HCT116 (cell line): ENCODE data around the gene USP7. TPM values are rescaled to one million over a fixed set of nuclear protein-coding genes. Genes with fewer than 3 reads are reported as not detected.

ENCODE experiments used
- ATAC-seq: fragments of 200-7000 bp; cut with Tn5 transposase; 2 replicates; pipeline ENCODE4 v1.9.1; 2020; ENCODE audit warnings: mild to moderate bottlenecking, moderate library complexity
- BruUV-seq: library from RNA; stranded (reverse); fragments of 400-500 nt; replicated peaks from 2 replicates; lab custom pipeline; 2021; lab: Mats Ljungman, UMichigan
- CTCF ChIA-PET: fragments of 300-600 bp; sonication (Branson Sonifier 250); formaldehyde crosslinking; loops from one replicate; lab custom pipeline; 2021; ENCODE audit warnings: antibody characterized with exemption; lab: Charles Lee
- POLR2A ChIA-PET: fragments of 300-600, 350-600 bp; sonication (Branson Sonifier 250); formaldehyde crosslinking; loops from one replicate; lab custom pipeline; 2021; ENCODE audit warnings: antibody characterized with exemption; lab: Charles Lee
- RAD21 ChIA-PET, 2 experiments: fragments of 300-600 bp; sonication (Branson Sonifier 250); formaldehyde crosslinking; loops; one replicate each; lab custom pipeline; 2023; ENCODE audit warnings: low total read pairs in 2 of 2; ENCODE audit not compliant: uncharacterized antibody in 2 of 2, unreplicated experiment in 2 of 2, low non-redundant PET in 1 of 2; lab: Charles Lee
- DNase-seq: peaks from one replicate; pipeline ENCODE4 v3.0.0-alpha.2; 2010; ENCODE audit warnings: low read depth, low spot score
- H2AFZ ChIP-seq: fragments of 200-600 bp; shearing (Covaris generic), sonication (generic); 2 replicates; pipeline ENCODE4 v1.6.1; 2017; ENCODE audit warnings: low read depth, mixed run types, mixed read lengths, antibody characterized with exemption, low read length; ENCODE audit not compliant: poor library complexity, severe bottlenecking
- H3K27ac ChIP-seq: 2 replicates; pipeline ENCODE4 v1.5.1; 2012; ENCODE audit warnings: low read depth, low read length
- H3K27me3 ChIP-seq: fragments of 200-600 bp; sonication (generic); 2 replicates; pipeline ENCODE4 v1.6.1; 2016; ENCODE audit warnings: mixed run types, low read length, mixed read lengths; ENCODE audit not compliant: insufficient read depth
- H3K36me3 ChIP-seq, 2 experiments: fragments of 200-500 bp in 1 of 2; fragments of 200-600 bp in 1 of 2; sonication (Bioruptor generic) in 1 of 2; sonication (generic) in 1 of 2; 2 replicates each; pipeline versions ENCODE4 v1.5.1 to v1.6.1; 2014 to 2016; ENCODE audit warnings: low read length in 2 of 2, inconsistent platforms in 1 of 2, mixed read lengths in 1 of 2, mixed run types in 1 of 2; ENCODE audit not compliant: insufficient read depth in 2 of 2, control insufficient read depth in 1 of 2
- H3K4me1 ChIP-seq, 2 experiments: fragments of 200-600 bp in 1 of 2; sonication (generic) in 1 of 2; 2 replicates each; pipeline versions ENCODE4 v1.5.1 to v1.6.1; 2012 to 2017; ENCODE audit warnings: low read length in 2 of 2, inconsistent platforms in 1 of 2, mild to moderate bottlenecking in 1 of 2, mixed read lengths in 1 of 2, mixed run types in 1 of 2, moderate library complexity in 1 of 2; ENCODE audit not compliant: insufficient read depth in 2 of 2, control insufficient read depth in 1 of 2
- H3K4me2 ChIP-seq: fragments of 200-600 bp; sonication (generic); 2 replicates; pipeline ENCODE4 v1.6.1; 2017; ENCODE audit warnings: mixed run types, low read length, mixed read lengths
- H3K4me3 ChIP-seq, 2 experiments: fragments of 200-600 bp in 1 of 2; sonication (generic) in 1 of 2; replicated peaks in 1 of 2; 2 replicates each; pipeline ENCODE4 v1.5.1; 2011 to 2016; ENCODE audit warnings: low read length in 2 of 2, control low read depth in 1 of 2, low read depth in 1 of 2, mild to moderate bottlenecking in 1 of 2, mixed read lengths in 1 of 2, mixed run types in 1 of 2
- H3K79me2 ChIP-seq: fragments of 200-600 bp; sonication (generic); 2 replicates; pipeline ENCODE4 v1.6.1; 2017; ENCODE audit warnings: mild to moderate bottlenecking, mixed run types, low read length, moderate library complexity, mixed read lengths; ENCODE audit not compliant: insufficient read depth
- H3K9ac ChIP-seq: fragments of 200-600 bp; sonication (generic); 2 replicates; pipeline ENCODE4 v1.6.1; 2016; ENCODE audit warnings: low read length, mixed read lengths
- H3K9me2 ChIP-seq: fragments of 200-600 bp; sonication (generic), shearing (Covaris generic); 2 replicates; pipeline ENCODE4 v1.6.1; 2017; ENCODE audit warnings: mixed run types, mild to moderate bottlenecking, moderate library complexity; ENCODE audit not compliant: insufficient read depth
- H3K9me3 ChIP-seq, 2 experiments: fragments of 200-500 bp in 1 of 2; fragments of 200-600 bp in 1 of 2; sonication (Bioruptor generic) in 1 of 2; sonication (generic) in 1 of 2; 2 replicates each; pipeline ENCODE4 v1.6.1; 2014 to 2017; ENCODE audit warnings: low read length in 2 of 2, mixed read lengths in 2 of 2, inconsistent platforms in 1 of 2, low read depth in 1 of 2, mild to moderate bottlenecking in 1 of 2, mixed run types in 1 of 2, moderate library complexity in 1 of 2; ENCODE audit not compliant: control insufficient read depth in 1 of 2, insufficient read depth in 1 of 2
- H4K20me1 ChIP-seq: fragments of 200-600 bp; sonication (generic), shearing (Covaris generic); 2 replicates; pipeline ENCODE4 v1.6.1; 2017; ENCODE audit warnings: mixed run types, mild to moderate bottlenecking, moderate library complexity; ENCODE audit not compliant: insufficient read depth
- CBX3 ChIP-seq: IDR thresholded peaks from 2 replicates; pipeline ENCODE4 v1.6.1; 2012; ENCODE audit warnings: low read depth
- CEBPB ChIP-seq: IDR thresholded peaks from 2 replicates; pipeline ENCODE4 v1.6.1; 2012; ENCODE audit warnings: low read depth
- EGR1 ChIP-seq: IDR thresholded peaks from 2 replicates; pipeline ENCODE4 v1.6.1; 2012; ENCODE audit warnings: low read depth
- EZH2phosphoT487 ChIP-seq: fragments of 200-600 bp; IDR thresholded peaks from 2 replicates; pipeline ENCODE4 v1.6.1; 2018; ENCODE audit warnings: antibody characterized with exemption, borderline replicate concordance
- JUND ChIP-seq: IDR thresholded peaks from 2 replicates; pipeline ENCODE4 v1.6.1; 2012
- POLR2AphosphoS5 ChIP-seq: IDR thresholded peaks from 2 replicates; pipeline ENCODE4 v1.6.1; 2011; ENCODE audit warnings: mild to moderate bottlenecking, low read depth, low read length, moderate library complexity
- RAD21 ChIP-seq: IDR thresholded peaks from 2 replicates; pipeline ENCODE4 v1.6.1; 2012; ENCODE audit warnings: low read depth, mild to moderate bottlenecking
- SIN3A ChIP-seq: IDR thresholded peaks from 2 replicates; pipeline ENCODE4 v1.6.1; 2012; ENCODE audit warnings: low read depth
- SRF ChIP-seq: IDR thresholded peaks from 2 replicates; pipeline ENCODE4 v1.6.1; 2012; ENCODE audit warnings: low read depth
- TCF7L2 ChIP-seq: IDR thresholded peaks from 2 replicates; pipeline ENCODE4 v1.7.0; 2011; ENCODE audit warnings: borderline replicate concordance, inconsistent platforms; ENCODE audit not compliant: insufficient read depth, insufficient read length; ENCODE audit errors: extremely low read depth
- YY1 ChIP-seq: IDR thresholded peaks from 2 replicates; pipeline ENCODE4 v1.6.1; 2011; ENCODE audit warnings: low read length, low read depth, moderate library complexity, mild to moderate bottlenecking; ENCODE audit not compliant: insufficient replicate concordance; ENCODE audit errors: extremely low read depth
- ZFX ChIP-seq: fragments of 450-650 bp; IDR thresholded peaks from 2 replicates; pipeline ENCODE4 v1.6.1; 2017
- intact Hi-C: fragments of 100-400 bp; cut with micrococcal nuclease; formaldehyde crosslinking; loops from 2 replicates; pipeline ENCODE4 v1.10.0; 2022
- total RNA-seq: library from RNA; stranded (reverse); gene quantifications from one replicate; pipeline ENCODE4 v1.2.1, GENCODE V29; 2021; ENCODE audit not compliant: unreplicated experiment
- TF ChIP-seq, protein P1 (sequence below): IDR thresholded peaks from 2 replicates; pipeline ENCODE4 v1.6.1; 2011; ENCODE audit warnings: mild to moderate bottlenecking, low read length, moderate library complexity; ENCODE audit not compliant: insufficient replicate concordance; ENCODE audit errors: extremely low read depth
- TF ChIP-seq, protein P2 (sequence below), 3 experiments: fragments of 200-600 bp in 1 of 3; sonication (generic) in 1 of 3; IDR thresholded peaks in 2 of 3; conservative IDR thresholded peaks in 1 of 3; 2 replicates each; pipeline ENCODE4 v1.5.1; 2012 to 2017; ENCODE audit warnings: low read depth in 2 of 3, low read length in 2 of 3, antibody characterized with exemption in 1 of 3, borderline replicate concordance in 1 of 3, control low read depth in 1 of 3, mild to moderate bottlenecking in 1 of 3, mixed read lengths in 1 of 3, mixed run types in 1 of 3, moderate library complexity in 1 of 3; ENCODE audit not compliant: insufficient read depth in 1 of 3

The USP7 gene
- total RNA-seq, 1 experiment from 2014 or later = 154 TPM

DNA sequence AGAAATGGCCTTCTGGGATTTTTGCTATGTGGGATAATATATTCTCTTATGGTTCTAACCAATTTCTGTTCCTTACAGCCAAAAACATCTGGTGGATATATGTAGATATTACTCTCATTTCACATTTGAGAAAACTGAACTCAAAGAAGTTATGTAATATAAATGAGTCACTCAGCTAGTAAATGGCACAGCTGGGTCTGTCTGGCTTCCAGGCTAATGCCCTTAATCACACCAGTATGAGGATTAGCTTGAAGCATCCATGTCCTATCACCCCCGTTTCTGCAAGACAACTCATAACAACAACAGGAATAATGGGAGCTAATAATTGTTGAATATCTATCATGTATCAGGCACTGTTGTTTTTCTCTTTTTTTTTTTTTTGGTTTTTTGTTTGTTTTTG, 34.4 kb upstream of the USP7 start:
- POLR2A ChIA-PET = no interaction called here
- Histone ChIP-seq H2AFZ (no peak overlapping the region), H3K27ac (no peak overlapping the region), H3K4me2 (no peak overlapping the region), H3K9me3 (no peaks in the 10 kb centered on the region), H4K20me1 (no peaks in the 10 kb centered on the region), H3K27me3 (no peaks in the 10 kb centered on the region), H3K9me2 (no peaks in the 10 kb centered on the region), H3K4me1 (no peaks in the 10 kb centered on the region), H3K36me3 (no peaks in the 10 kb centered on the region), H3K9ac (no peak overlapping the region), H3K79me2 (no peaks in the 10 kb centered on the region), H3K4me3 (no peak overlapping the region)
- ATAC-seq (no peak), DNase-seq (no peak)
- no peak for TF ChIP-seq EGR1
- TF ChIP-seq CEBPB = no peak
- no peak for TF ChIP-seq JUND
- no peak for TF ChIP-seq TCF7L2
- TF ChIP-seq EZH2phosphoT487 = no peak
- TF ChIP-seq, protein P1, sequence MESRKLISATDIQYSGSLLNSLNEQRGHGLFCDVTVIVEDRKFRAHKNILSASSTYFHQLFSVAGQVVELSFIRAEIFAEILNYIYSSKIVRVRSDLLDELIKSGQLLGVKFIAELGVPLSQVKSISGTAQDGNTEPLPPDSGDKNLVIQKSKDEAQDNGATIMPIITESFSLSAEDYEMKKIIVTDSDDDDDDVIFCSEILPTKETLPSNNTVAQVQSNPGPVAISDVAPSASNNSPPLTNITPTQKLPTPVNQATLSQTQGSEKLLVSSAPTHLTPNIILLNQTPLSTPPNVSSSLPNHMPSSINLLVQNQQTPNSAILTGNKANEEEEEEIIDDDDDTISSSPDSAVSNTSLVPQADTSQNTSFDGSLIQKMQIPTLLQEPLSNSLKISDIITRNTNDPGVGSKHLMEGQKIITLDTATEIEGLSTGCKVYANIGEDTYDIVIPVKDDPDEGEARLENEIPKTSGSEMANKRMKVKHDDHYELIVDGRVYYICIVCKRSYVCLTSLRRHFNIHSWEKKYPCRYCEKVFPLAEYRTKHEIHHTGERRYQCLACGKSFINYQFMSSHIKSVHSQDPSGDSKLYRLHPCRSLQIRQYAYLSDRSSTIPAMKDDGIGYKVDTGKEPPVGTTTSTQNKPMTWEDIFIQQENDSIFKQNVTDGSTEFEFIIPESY = no peak
- TF ChIP-seq CBX3 = no peak
- TF ChIP-seq RAD21 = no peak
- no peak for TF ChIP-seq ZFX
- intact Hi-C loops = no loop called here
- CTCF ChIA-PET = interaction anchor here (2.2 kb wide), 1 partner anchor 10 kb away, joined by 11 read pairs; no protein-coding TSS in a partner anchor
- RAD21 ChIA-PET = no interaction called here
- BruUV-seq = no TSS peak

DNA sequence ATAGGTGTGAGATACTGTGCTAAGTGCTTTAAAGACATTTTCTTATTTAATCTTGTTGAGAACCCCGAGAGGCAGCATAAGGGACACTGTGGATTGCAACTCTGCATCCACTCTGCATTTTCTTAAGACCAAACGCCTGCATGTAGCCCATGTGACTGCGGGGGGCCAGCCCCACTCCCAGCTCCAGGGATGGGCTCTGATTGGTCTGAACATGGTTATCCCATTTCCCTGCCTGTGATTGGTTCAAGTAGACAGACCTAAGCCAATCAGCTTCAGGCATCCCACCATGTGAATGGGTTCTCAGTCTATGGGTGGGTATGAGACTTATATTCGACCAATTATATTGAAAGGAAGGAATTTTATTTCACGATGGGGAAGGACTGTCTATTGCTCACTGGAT, 33.2 kb upstream of the USP7 start:
- BruUV-seq = no TSS peak
- H3K4me2 ChIP-seq = no peak overlapping the region
- no peak overlapping the region for H3K9ac ChIP-seq
- POLR2A ChIA-PET = no interaction called here
- intact Hi-C loops = no loop called here
- no peaks in the 10 kb centered on the region for H4K20me1 ChIP-seq
- DNase-seq = peak; percentile 22
- H3K27ac ChIP-seq = no peak overlapping the region
- no peaks in the 10 kb centered on the region for H3K27me3 ChIP-seq
- H3K9me3 ChIP-seq = no peaks in the 10 kb centered on the region
- RAD21 ChIA-PET = no interaction called here
- H3K4me3 ChIP-seq = no peak overlapping the region
- no peaks in the 10 kb centered on the region for H3K79me2 ChIP-seq
- no peaks in the 10 kb centered on the region for H3K9me2 ChIP-seq
- CTCF ChIA-PET = interaction anchor here (1.2 to 2.2 kb wide), 3 partner anchors 11 to 142 kb away, joined by 3 to 11 read pairs (median 4); no protein-coding TSS in a partner anchor
- peak; percentile 51 for ATAC-seq
- no peaks in the 10 kb centered on the region for H3K36me3 ChIP-seq
- peaks cover 0 to 4% of the 10 kb centered on the region in 2 experiments; a peak in 3 of 4 replicates for H3K4me1 ChIP-seq
- H2AFZ ChIP-seq = no peak overlapping the region
- TF ChIP-seq POLR2AphosphoS5 (no peak), RAD21 (no peak), SIN3A (no peak), ZFX (no peak), SRF (no peak), YY1 (no peak)
- TF ChIP-seq, protein P1 = no peak
- TF ChIP-seq, protein P2, sequence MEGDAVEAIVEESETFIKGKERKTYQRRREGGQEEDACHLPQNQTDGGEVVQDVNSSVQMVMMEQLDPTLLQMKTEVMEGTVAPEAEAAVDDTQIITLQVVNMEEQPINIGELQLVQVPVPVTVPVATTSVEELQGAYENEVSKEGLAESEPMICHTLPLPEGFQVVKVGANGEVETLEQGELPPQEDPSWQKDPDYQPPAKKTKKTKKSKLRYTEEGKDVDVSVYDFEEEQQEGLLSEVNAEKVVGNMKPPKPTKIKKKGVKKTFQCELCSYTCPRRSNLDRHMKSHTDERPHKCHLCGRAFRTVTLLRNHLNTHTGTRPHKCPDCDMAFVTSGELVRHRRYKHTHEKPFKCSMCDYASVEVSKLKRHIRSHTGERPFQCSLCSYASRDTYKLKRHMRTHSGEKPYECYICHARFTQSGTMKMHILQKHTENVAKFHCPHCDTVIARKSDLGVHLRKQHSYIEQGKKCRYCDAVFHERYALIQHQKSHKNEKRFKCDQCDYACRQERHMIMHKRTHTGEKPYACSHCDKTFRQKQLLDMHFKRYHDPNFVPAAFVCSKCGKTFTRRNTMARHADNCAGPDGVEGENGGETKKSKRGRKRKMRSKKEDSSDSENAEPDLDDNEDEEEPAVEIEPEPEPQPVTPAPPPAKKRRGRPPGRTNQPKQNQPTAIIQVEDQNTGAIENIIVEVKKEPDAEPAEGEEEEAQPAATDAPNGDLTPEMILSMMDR (IDR thresholded peaks at IDR 0.05 in 2 of 3, conservative IDR thresholded peaks at IDR 0.05 in 1 of 3; ENCODE audit: borderline replicate concordance in 1 of 3, insufficient read depth in 1 of 3, low read depth in 2 of 3, low read length in 2 of 3) = no peak
